CD14-positive monocyte (primary cell): ENCODE data around the gene POC1A. TPM values are rescaled to one million over a fixed set of nuclear protein-coding genes. Genes with fewer than 3 reads are reported as not detected.
A peak's percentile ranks its signal among the peaks of the same experiment; 100 is the strongest.

Experiments used
- DNase-seq, 3 donors: peaks; one replicate each; pipeline ENCODE4 v3.0.0-alpha.2; 2011 to 2022
- H2AFZ ChIP-seq: 2 replicates; pipeline ENCODE4 v1.6.0; 2012; ENCODE audit warnings: mild to moderate bottlenecking, low read depth, low read length, inconsistent platforms; ENCODE audit not compliant: insufficient read depth, poor library complexity, severe bottlenecking
- H3K27ac ChIP-seq, 2 donors: 1 replicate in 1 of 2; 2 replicates in 1 of 2; pipeline ENCODE4 v1.5.1; 2012 to 2013; ENCODE audit warnings: low read length in 2 of 2, control low read depth in 1 of 2, inconsistent platforms in 1 of 2, low read depth in 1 of 2, mild to moderate bottlenecking in 1 of 2
- H3K27me3 ChIP-seq, 2 donors: one replicate each; pipeline versions ENCODE4 v1.6.0 to v1.6.1; 2011 to 2013; ENCODE audit warnings: low read length in 2 of 2; ENCODE audit not compliant: control insufficient read depth in 2 of 2, insufficient read depth in 2 of 2
- H3K36me3 ChIP-seq, 2 donors: replicated peaks in 1 of 2; 1 replicate in 1 of 2; 2 replicates in 1 of 2; pipeline versions ENCODE4 v1.5.1 to v1.6.1; 2012 to 2013; ENCODE audit warnings: low read length in 2 of 2, control low read depth in 1 of 2, inconsistent platforms in 1 of 2, mild to moderate bottlenecking in 1 of 2; ENCODE audit not compliant: insufficient read depth in 2 of 2, control insufficient read depth in 1 of 2
- H3K4me1 ChIP-seq, 2 donors: 1 replicate in 1 of 2; 2 replicates in 1 of 2; pipeline versions ENCODE4 v1.5.1 to v1.6.1; 2012 to 2013; ENCODE audit warnings: low read length in 2 of 2, control low read depth in 1 of 2, inconsistent platforms in 1 of 2, mild to moderate bottlenecking in 1 of 2, moderate library complexity in 1 of 2; ENCODE audit not compliant: insufficient read depth in 2 of 2, control insufficient read depth in 1 of 2
- H3K4me2 ChIP-seq: replicated peaks from 2 replicates; pipeline ENCODE3; 2012; ENCODE audit warnings: low read length, moderate library complexity, mild to moderate bottlenecking; ENCODE audit not compliant: poor library complexity, severe bottlenecking; ENCODE audit errors: extremely low read depth
- H3K4me3 ChIP-seq, 3 experiments: fragments of 200-600 bp in 1 of 3; sonication (generic) in 1 of 3; replicated peaks in 1 of 3; 1 replicate in 2 of 3; 2 replicates in 1 of 3; pipeline ENCODE4 v1.5.1; 2011 to 2013; ENCODE audit warnings: low read length in 3 of 3, mild to moderate bottlenecking in 3 of 3, control low read depth in 2 of 3, low read depth in 2 of 3, inconsistent platforms in 1 of 3, moderate library complexity in 1 of 3
- H3K79me2 ChIP-seq: 2 replicates; pipeline ENCODE4 v1.6.0; 2012; ENCODE audit warnings: mild to moderate bottlenecking, control low read depth, inconsistent platforms, low read length, moderate library complexity; ENCODE audit not compliant: insufficient read depth
- H3K9ac ChIP-seq: 2 replicates; pipeline ENCODE4 v1.6.0; 2017; ENCODE audit warnings: low read length, mild to moderate bottlenecking; ENCODE audit not compliant: insufficient read depth, poor library complexity, severe bottlenecking
- H3K9me3 ChIP-seq, 2 donors: replicated peaks in 1 of 2; 1 replicate in 1 of 2; 2 replicates in 1 of 2; pipeline versions ENCODE4 v1.5.1 to v1.6.1; 2012 to 2013; ENCODE audit warnings: low read length in 2 of 2, control low read depth in 1 of 2; ENCODE audit not compliant: control insufficient read depth in 1 of 2, insufficient read depth in 1 of 2
- H4K20me1 ChIP-seq: 2 replicates; pipeline ENCODE4 v1.6.0; 2012; ENCODE audit warnings: mild to moderate bottlenecking, low read length, control low read depth, moderate library complexity; ENCODE audit not compliant: insufficient read depth
- H3K27ac Mint-ChIP-seq, 7 donors: one replicate each; pipeline ENCODE4 v1.8.0; 2020; ENCODE audit warnings: mild to moderate bottlenecking in 7 of 7, mixed read lengths in 7 of 7, moderate library complexity in 6 of 7, inconsistent platforms in 2 of 7
- H3K27me3 Mint-ChIP-seq, 3 donors: one replicate each; pipeline ENCODE4 v1.8.0; 2021 to 2022; ENCODE audit warnings: low read depth in 3 of 3, mild to moderate bottlenecking in 3 of 3, mixed read lengths in 3 of 3, moderate library complexity in 3 of 3, inconsistent platforms in 1 of 3
- H3K36me3 Mint-ChIP-seq, 2 donors: one replicate each; pipeline ENCODE4 v1.8.0; 2020; ENCODE audit warnings: mixed read lengths in 2 of 2, inconsistent platforms in 1 of 2, mild to moderate bottlenecking in 1 of 2
- H3K4me1 Mint-ChIP-seq: one replicate; pipeline ENCODE4 v1.8.0; 2020; ENCODE audit warnings: mild to moderate bottlenecking, mixed read lengths
- H3K4me3 Mint-ChIP-seq, 2 donors: one replicate each; pipeline ENCODE4 v1.8.0; 2020; ENCODE audit warnings: mild to moderate bottlenecking in 2 of 2, mixed read lengths in 2 of 2, moderate library complexity in 1 of 2
- H3K9me3 Mint-ChIP-seq, 7 donors: one replicate each; pipeline ENCODE4 v1.8.0; 2020 to 2022; ENCODE audit warnings: mixed read lengths in 7 of 7, mild to moderate bottlenecking in 6 of 7, moderate library complexity in 6 of 7, inconsistent platforms in 2 of 7
- WGBS: methylation state at CpG from one replicate; pipeline ENCODE4 v1.1.5; 2013; ENCODE audit warnings: missing lambda C conversion rate; ENCODE audit not compliant: insufficient coverage; 5-methylcytosine and 5-hydroxymethylcytosine counted together
- intact Hi-C, 2 donors: fragments of 100-400 bp; cut with micrococcal nuclease; formaldehyde crosslinking; loops; one replicate each; pipeline versions ENCODE4 v1.15.0 to v1.15.1; 2023
- polyA plus RNA-seq, 3 donors: library from polyadenylated mRNA; depleted of rRNA in 1 of 3; unstranded in 2 of 3; stranded (reverse) in 1 of 3; fragments of 300-500 nt in 2 of 3; fragments of >200 nt in 1 of 3; fragmentation: Illumina TruSeq in 2 of 3; gene quantifications; 1 replicate in 2 of 3; 2 replicates in 1 of 3; pipeline ENCODE4 v1.2.3, GENCODE V29; 2012 to 2021
- TF ChIP-seq, protein P1 (sequence below): fragments of 200-600 bp; IDR thresholded peaks from one replicate; pipeline ENCODE4 v1.8.0; 2022; ENCODE audit warnings: antibody characterized with exemption, mild to moderate bottlenecking

POC1A gene
- polyA plus RNA-seq, 3 donors: 1.2 to 2.0 (median 1.5) TPM

DNA sequence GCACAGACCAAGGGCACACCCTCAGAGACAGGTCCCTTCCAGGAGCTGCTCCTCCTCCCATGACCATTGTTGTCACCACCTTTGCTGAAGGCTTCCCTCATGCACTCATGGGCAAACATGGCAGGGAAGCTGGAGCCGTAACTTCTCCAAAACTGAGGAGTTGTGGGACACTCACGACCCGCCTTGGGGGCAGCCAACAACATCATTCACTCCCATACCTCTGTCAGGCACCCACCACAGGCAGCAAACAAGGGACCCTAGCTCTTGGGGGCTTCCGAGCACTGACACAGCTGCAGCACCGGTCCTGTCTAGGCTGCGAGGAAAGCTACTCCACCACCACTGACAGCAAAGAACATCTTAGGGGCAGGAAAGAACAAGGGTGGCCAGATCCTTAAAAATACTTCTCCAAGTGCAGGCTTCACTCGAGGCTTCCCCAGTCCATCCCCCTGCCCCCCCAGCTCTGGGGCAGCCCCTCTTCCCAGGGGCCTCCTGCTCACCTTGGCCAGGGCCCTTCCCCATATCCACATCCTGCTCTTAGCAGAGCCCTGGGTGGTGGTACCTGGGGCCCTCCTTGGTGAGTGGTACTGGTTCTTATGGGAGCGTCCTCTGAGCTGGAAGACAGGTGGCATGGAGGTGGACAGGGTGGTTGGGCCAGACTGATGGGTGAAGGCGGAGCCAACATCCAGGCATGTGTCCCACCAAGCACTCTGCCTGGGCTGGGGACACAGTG is 69.8 kb downstream of the POC1A start:
- no peaks in the 10 kb centered on the region for H3K9me3 Mint-ChIP-seq
- DNase-seq: no peak
- intact Hi-C loops: no loop called here
- no peak overlapping the region for H3K4me3 ChIP-seq
- H3K4me2 ChIP-seq: no peak overlapping the region
- H3K4me3 Mint-ChIP-seq: no peak overlapping the region
- no peaks in the 10 kb centered on the region for H3K27me3 Mint-ChIP-seq
- WGBS: 83% methylated on average over 5 of the region's 9 CpGs
- H3K27ac ChIP-seq: peak overlapping the region in 1 of 2 donors; percentile 35
- H3K36me3 ChIP-seq: no peaks in the 10 kb centered on the region
- H2AFZ ChIP-seq: no peak overlapping the region
- no peaks in the 10 kb centered on the region for H4K20me1 ChIP-seq
- TF ChIP-seq, protein P1, sequence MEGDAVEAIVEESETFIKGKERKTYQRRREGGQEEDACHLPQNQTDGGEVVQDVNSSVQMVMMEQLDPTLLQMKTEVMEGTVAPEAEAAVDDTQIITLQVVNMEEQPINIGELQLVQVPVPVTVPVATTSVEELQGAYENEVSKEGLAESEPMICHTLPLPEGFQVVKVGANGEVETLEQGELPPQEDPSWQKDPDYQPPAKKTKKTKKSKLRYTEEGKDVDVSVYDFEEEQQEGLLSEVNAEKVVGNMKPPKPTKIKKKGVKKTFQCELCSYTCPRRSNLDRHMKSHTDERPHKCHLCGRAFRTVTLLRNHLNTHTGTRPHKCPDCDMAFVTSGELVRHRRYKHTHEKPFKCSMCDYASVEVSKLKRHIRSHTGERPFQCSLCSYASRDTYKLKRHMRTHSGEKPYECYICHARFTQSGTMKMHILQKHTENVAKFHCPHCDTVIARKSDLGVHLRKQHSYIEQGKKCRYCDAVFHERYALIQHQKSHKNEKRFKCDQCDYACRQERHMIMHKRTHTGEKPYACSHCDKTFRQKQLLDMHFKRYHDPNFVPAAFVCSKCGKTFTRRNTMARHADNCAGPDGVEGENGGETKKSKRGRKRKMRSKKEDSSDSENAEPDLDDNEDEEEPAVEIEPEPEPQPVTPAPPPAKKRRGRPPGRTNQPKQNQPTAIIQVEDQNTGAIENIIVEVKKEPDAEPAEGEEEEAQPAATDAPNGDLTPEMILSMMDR: no peak
- no peak overlapping the region for H3K9ac ChIP-seq
- peaks cover 37% of the 10 kb centered on the region for H3K4me1 Mint-ChIP-seq
- peaks cover 31 to 37% of the 10 kb centered on the region in 2 donors for H3K4me1 ChIP-seq
- no peaks in the 10 kb centered on the region for H3K9me3 ChIP-seq
- no peaks in the 10 kb centered on the region for H3K27me3 ChIP-seq
- H3K36me3 Mint-ChIP-seq: peaks cover 6 to 35% of the 10 kb centered on the region in 2 donors
- H3K27ac Mint-ChIP-seq: peak overlapping the region in 4 of 7 donors; percentile 53 to 80 (median 64)
- no peaks in the 10 kb centered on the region for H3K79me2 ChIP-seq

GRCh38 chr3:52083556-52084087 is 70.6 kb downstream of the POC1A start:
- Mint-ChIP-seq H3K36me3 (peaks cover 5 to 39% of the 10 kb centered on the region in 2 donors), H3K27ac (peak overlapping the region in 2 of 7 donors; percentile 13 to 64), H3K4me1 (peaks cover 30% of the 10 kb centered on the region), H3K4me3 (no peak overlapping the region), H3K27me3 (peaks cover 0 to 2% (median 0%) of the 10 kb centered on the region in 3 donors), H3K9me3 (no peaks in the 10 kb centered on the region)
- Histone ChIP-seq H3K4me1 (peaks cover 23 to 29% of the 10 kb centered on the region in 2 donors), H3K27me3 (no peaks in the 10 kb centered on the region), H3K4me3 (no peak overlapping the region), H4K20me1 (no peaks in the 10 kb centered on the region), H2AFZ (no peak overlapping the region), H3K27ac (no peak overlapping the region), H3K4me2 (no peak overlapping the region), H3K79me2 (no peaks in the 10 kb centered on the region), H3K9me3 (no peaks in the 10 kb centered on the region), H3K9ac (no peak overlapping the region), H3K36me3 (no peaks in the 10 kb centered on the region)
- TF ChIP-seq, protein P1: no peak
- no peak for DNase-seq
- intact Hi-C loops: no loop called here
- 91% methylated on average over 5 of the region's 5 CpGs for WGBS
